GM12801 (cell line): ENCODE data around the gene TAB2.

ENCODE experiments used
- TF ChIP-seq, protein P1 (sequence below): IDR thresholded peaks from one replicate; pipeline ENCODE4 v1.5.1; 2011; ENCODE audit warnings: control low read depth; ENCODE audit not compliant: insufficient read length; ENCODE audit errors: extremely low read depth

Gene TAB2

DNA sequence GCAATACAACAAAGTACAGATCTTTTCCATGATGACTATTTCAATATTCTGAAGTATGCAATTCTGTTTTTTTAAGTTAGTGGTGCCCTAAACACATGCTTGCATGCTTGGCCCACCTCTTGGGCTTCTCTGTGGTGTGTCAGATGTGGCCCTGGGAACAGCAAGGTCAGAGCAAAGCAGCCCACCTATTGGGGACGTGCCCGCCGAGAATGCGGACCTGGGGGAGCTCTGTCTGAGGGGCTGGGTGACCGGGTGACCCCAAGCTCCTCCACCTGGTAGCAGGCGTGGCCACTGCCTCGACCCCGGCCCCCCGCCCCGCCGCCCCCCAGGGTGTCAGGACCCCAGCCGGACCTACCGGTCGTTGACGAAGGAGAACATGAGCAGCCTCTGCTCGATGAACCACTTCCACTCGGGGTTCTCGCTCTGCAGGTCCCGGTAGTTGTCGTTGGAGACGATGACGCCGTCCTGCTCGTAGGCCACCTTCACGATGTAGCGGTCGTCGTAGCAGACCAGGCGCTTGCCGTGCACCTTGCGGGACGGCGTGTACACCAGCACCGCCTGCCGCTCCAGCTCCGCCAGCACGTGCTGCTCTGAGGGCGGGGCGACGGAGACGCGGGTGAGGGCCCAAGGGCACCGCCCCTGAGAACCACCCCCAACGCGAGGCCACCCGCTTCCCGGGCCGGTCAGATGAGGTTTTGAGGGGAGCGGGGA is 139.0 kb downstream of the TAB2 start:
- TF ChIP-seq, protein P1, sequence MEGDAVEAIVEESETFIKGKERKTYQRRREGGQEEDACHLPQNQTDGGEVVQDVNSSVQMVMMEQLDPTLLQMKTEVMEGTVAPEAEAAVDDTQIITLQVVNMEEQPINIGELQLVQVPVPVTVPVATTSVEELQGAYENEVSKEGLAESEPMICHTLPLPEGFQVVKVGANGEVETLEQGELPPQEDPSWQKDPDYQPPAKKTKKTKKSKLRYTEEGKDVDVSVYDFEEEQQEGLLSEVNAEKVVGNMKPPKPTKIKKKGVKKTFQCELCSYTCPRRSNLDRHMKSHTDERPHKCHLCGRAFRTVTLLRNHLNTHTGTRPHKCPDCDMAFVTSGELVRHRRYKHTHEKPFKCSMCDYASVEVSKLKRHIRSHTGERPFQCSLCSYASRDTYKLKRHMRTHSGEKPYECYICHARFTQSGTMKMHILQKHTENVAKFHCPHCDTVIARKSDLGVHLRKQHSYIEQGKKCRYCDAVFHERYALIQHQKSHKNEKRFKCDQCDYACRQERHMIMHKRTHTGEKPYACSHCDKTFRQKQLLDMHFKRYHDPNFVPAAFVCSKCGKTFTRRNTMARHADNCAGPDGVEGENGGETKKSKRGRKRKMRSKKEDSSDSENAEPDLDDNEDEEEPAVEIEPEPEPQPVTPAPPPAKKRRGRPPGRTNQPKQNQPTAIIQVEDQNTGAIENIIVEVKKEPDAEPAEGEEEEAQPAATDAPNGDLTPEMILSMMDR, result no peak

GRCh38 chr6:149457316-149457884 is 139.9 kb downstream of the TAB2 start:
- TF ChIP-seq, protein P1, result no peak

DNA sequence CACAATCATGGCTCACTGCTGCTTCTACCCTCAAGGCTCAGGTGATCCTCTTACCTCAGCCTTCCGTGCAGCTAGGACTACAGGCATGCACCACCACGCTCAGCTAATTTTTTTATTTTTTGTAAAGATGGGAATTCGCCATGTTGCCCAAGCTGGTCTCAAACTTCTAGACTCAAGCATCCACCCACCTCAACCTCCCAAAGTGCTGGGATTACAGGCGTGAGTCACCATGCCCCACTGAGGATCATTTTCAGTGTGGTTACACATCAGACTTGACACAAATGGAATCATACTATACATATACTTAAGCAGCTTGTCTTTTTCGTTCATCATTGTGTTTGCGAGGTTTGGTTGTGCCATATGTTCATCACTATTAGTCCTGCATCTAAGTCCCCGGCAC is 140.7 kb downstream of the TAB2 start:
- TF ChIP-seq, protein P1, result no peak

- TF ChIP-seq, protein P1, result no peak
Observed at GRCh38 chr6:149458806-149459205, 141.3 kb downstream of the TAB2 start.

GRCh38 chr6:149459761-149460160 is 142.2 kb downstream of the TAB2 start:
- TF ChIP-seq, protein P1, result no peak
